Measurements from ENCODE around the gene CIDEA.

CIDEA gene

GRCh38 chr18:12271376-12272235 lies 17.4 kb downstream of the CIDEA start:
- DNase-seq = peak in 44 of 51 donors; percentile 8 to 83 (median 52)

- DNase-seq = no peak
These were observed 20.6 kb downstream of the CIDEA start for GRCh38 chr18:12274793-12275192.

GRCh38 chr18:12276736-12277554 lies 22.8 kb downstream of the CIDEA start:
- DNase-seq = no peak

GRCh38 chr18:12278215-12278671 lies 24.1 kb downstream of the CIDEA start:
- peak in 1 of 51 donors; percentile 42 for DNase-seq

- DNase-seq = peak in 43 of 51 donors; percentile 13 to 89 (median 55)
These were observed 24.9 kb downstream of the CIDEA start for GRCh38 chr18:12278741-12279682.

- DNase-seq = no peak
These were observed 25.8 kb downstream of the CIDEA start for GRCh38 chr18:12279781-12280531.

- DNase-seq = no peak
These were observed 27.7 kb downstream of the CIDEA start for GRCh38 chr18:12281861-12282260.

GRCh38 chr18:12282442-12283039 lies 28.4 kb downstream of the CIDEA start:
- no peak for DNase-seq

- DNase-seq = no peak
These were observed 29.1 kb downstream of the CIDEA start for GRCh38 chr18:12283256-12283655.

GRCh38 chr18:12283666-12284065 lies 29.5 kb downstream of the CIDEA start:
- no peak for DNase-seq

GRCh38 chr18:12287131-12287681 lies 33.0 kb downstream of the CIDEA start:
- no peak for DNase-seq

GRCh38 chr18:12287684-12288402 lies 33.7 kb downstream of the CIDEA start:
- DNase-seq = peak in 6 of 51 donors; percentile 18 to 44 (median 23)

- DNase-seq = no peak
These were observed 34.2 kb downstream of the CIDEA start for GRCh38 chr18:12288403-12288755.

- no peak for DNase-seq
These were observed 35.9 kb downstream of the CIDEA start for GRCh38 chr18:12290086-12290485.

GRCh38 chr18:12291161-12291560 lies 37.0 kb downstream of the CIDEA start:
- DNase-seq = no peak

- no peak for DNase-seq
These were observed 37.5 kb downstream of the CIDEA start for GRCh38 chr18:12291690-12292089.

GRCh38 chr18:12293831-12294230 lies 39.7 kb downstream of the CIDEA start:
- no peak for DNase-seq

- DNase-seq = no peak
These were observed 41.4 kb downstream of the CIDEA start for GRCh38 chr18:12295389-12296086.

- DNase-seq = no peak
These were observed 41.9 kb downstream of the CIDEA start for GRCh38 chr18:12296087-12296403.
